Tibial artery (tissue), 4 donors: ENCODE results near the gene DEFB131B.

Source experiments
- DNase-seq, 2 donors: peaks; one replicate each; pipeline ENCODE4 v3.0.0-alpha.2; 2019
- H3K27ac ChIP-seq, 2 donors: fragments of 200-600 bp; sonication (generic) in 1 of 2; 1 replicate in 1 of 2; 2 replicates in 1 of 2; pipeline ENCODE4 v1.5.1; 2018 to 2019; ENCODE audit warnings: mild to moderate bottlenecking in 1 of 2
- H3K27me3 ChIP-seq, 2 donors: fragments of 200-600 bp; sonication (generic) in 1 of 2; one replicate each; pipeline versions ENCODE4 v1.5.1 to v1.6.0; 2016 to 2019
- H3K36me3 ChIP-seq, 3 donors: fragments of 200-600 bp; sonication (generic) in 2 of 3; one replicate each; pipeline ENCODE4 v1.5.1; 2016 to 2019; ENCODE audit warnings: mild to moderate bottlenecking in 2 of 3
- H3K4me1 ChIP-seq, 4 donors: fragments of 200-600 bp; sonication (generic) in 2 of 4; 1 replicate in 3 of 4; 2 replicates in 1 of 4; pipeline ENCODE4 v1.5.1; 2016 to 2019
- H3K4me3 ChIP-seq, 2 donors: fragments of 200-600 bp; sonication (generic) in 1 of 2; 1 replicate in 1 of 2; 2 replicates in 1 of 2; pipeline ENCODE4 v1.5.1; 2018 to 2019; ENCODE audit warnings: mild to moderate bottlenecking in 2 of 2
- H3K9me3 ChIP-seq, 3 donors: fragments of 200-600 bp; sonication (generic) in 1 of 3; one replicate each; pipeline ENCODE4 v1.5.1; 2016 to 2019
- intact Hi-C: fragments of 100-400 bp; cut with DNase I; formaldehyde crosslinking; loops from one replicate; pipeline ENCODE4 v1.15.0; 2023; ENCODE audit warnings: low total_unique reads
- TF ChIP-seq, protein P1 (sequence below), 2 experiments: fragments of 200-600 bp in 1 of 2; fragments of 450-650 bp in 1 of 2; IDR thresholded peaks; one replicate each; pipeline ENCODE4 v1.5.1; 2017 to 2019; ENCODE audit warnings: antibody characterized with exemption in 2 of 2, mild to moderate bottlenecking in 1 of 2, moderate library complexity in 1 of 2

DEFB131B gene

DNA sequence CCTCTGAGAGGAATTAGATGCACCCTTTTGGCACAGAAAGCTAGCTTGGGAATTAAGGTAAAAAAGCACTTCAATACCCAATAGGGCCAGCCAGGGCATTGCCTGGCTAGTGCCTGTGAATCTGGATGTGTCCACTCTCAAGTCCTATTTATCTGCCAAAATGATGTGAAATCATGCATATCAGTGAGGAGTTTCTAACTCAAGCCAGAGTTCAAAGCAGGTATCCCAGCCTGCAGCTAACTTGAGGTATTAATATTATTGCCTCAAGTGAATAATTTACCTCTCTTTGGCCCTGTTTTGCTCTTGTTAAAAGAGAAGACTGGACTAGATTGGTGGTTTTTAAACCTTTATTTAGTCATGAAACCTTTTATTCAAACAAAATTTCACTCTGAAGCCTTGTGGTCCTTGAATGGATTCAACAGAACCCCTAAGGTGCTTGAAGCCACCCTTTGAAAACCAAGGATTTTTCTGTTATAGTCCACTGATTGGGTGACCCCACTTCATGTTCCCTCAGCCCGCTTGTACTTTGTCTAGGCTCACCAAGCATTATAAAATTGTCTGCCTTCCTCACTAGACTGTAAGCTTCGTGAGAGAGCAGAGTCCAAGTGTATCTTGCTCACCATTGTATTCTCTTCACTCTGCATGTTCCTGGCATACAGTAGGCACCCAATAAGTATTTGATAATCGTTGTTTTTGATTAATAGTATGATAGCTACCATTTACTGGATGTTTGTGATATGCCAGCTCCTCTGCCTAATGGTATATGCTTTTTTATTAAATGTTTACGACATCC, 55.1 kb downstream of the DEFB131B start:
- intact Hi-C loops: no loop called here
- DNase-seq: no peak
- no peaks in the 10 kb centered on the region for H3K9me3 ChIP-seq
- H3K4me1 ChIP-seq: peaks cover 0 to 69% (median 57%) of the 10 kb centered on the region in 4 donors
- no peak overlapping the region for H3K27ac ChIP-seq
- TF ChIP-seq, protein P1, sequence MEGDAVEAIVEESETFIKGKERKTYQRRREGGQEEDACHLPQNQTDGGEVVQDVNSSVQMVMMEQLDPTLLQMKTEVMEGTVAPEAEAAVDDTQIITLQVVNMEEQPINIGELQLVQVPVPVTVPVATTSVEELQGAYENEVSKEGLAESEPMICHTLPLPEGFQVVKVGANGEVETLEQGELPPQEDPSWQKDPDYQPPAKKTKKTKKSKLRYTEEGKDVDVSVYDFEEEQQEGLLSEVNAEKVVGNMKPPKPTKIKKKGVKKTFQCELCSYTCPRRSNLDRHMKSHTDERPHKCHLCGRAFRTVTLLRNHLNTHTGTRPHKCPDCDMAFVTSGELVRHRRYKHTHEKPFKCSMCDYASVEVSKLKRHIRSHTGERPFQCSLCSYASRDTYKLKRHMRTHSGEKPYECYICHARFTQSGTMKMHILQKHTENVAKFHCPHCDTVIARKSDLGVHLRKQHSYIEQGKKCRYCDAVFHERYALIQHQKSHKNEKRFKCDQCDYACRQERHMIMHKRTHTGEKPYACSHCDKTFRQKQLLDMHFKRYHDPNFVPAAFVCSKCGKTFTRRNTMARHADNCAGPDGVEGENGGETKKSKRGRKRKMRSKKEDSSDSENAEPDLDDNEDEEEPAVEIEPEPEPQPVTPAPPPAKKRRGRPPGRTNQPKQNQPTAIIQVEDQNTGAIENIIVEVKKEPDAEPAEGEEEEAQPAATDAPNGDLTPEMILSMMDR (IDR thresholded peaks at IDR 0.05): no peak
- H3K4me3 ChIP-seq: no peak overlapping the region
- H3K36me3 ChIP-seq: no peaks in the 10 kb centered on the region
- no peaks in the 10 kb centered on the region for H3K27me3 ChIP-seq
